Hematopoietic multipotent progenitor cell treated with erythropoietin and hydrocortisone succinate and interleukin-3 and kit ligand, for 8 days (in vitro differentiated cells): ENCODE results near the gene ZNF330.

Source experiments
- DNase-seq: peaks from one replicate; pipeline ENCODE4 v3.0.0-alpha.2; 2015

The ZNF330 gene

GRCh38 chr4:141238186-141238585, 17.5 kb downstream of the ZNF330 start:
- no peak for DNase-seq

- DNase-seq: no peak
Measured at GRCh38 chr4:141240259-141240658, 19.6 kb downstream of the ZNF330 start.

GRCh38 chr4:141240671-141241070, 20.0 kb downstream of the ZNF330 start:
- DNase-seq: no peak

- no peak for DNase-seq
Measured at GRCh38 chr4:141241986-141242385, 21.3 kb downstream of the ZNF330 start.

- DNase-seq: no peak
Measured at GRCh38 chr4:141244419-141244818, 23.7 kb downstream of the ZNF330 start.

- no peak for DNase-seq
Measured at GRCh38 chr4:141246243-141246642, 25.5 kb downstream of the ZNF330 start.

- DNase-seq: no peak
Measured at GRCh38 chr4:141246683-141247429, 26.2 kb downstream of the ZNF330 start.

GRCh38 chr4:141247430-141247780, 26.7 kb downstream of the ZNF330 start:
- DNase-seq: no peak

- DNase-seq: no peak
Measured at GRCh38 chr4:141248029-141248428, 27.3 kb downstream of the ZNF330 start.

- DNase-seq: no peak
Measured at GRCh38 chr4:141248486-141248885, 27.8 kb downstream of the ZNF330 start.

GRCh38 chr4:141254326-141254725, 33.6 kb downstream of the ZNF330 start:
- no peak for DNase-seq

GRCh38 chr4:141255016-141255415, 34.3 kb downstream of the ZNF330 start:
- no peak for DNase-seq

- DNase-seq: no peak
Measured at GRCh38 chr4:141258558-141258957, 37.9 kb downstream of the ZNF330 start.

- DNase-seq: no peak
Measured at GRCh38 chr4:141275834-141276233, 55.1 kb downstream of the ZNF330 start.

- no peak for DNase-seq
Measured at GRCh38 chr4:141283152-141283551, 62.5 kb downstream of the ZNF330 start.

GRCh38 chr4:141283563-141283962, 62.9 kb downstream of the ZNF330 start:
- no peak for DNase-seq
